CD4-positive, alpha-beta T cell treated with Interleukin-6 at 100 ng/mL for 8 hours (primary cell): ENCODE measurements around the gene TMEM175.

ENCODE experiments used
- DNase-seq: peaks from one replicate; pipeline ENCODE4 v3.0.0-alpha.2; 2020; ENCODE audit warnings: mixed read lengths, low spot score

Gene TMEM175, protein sequence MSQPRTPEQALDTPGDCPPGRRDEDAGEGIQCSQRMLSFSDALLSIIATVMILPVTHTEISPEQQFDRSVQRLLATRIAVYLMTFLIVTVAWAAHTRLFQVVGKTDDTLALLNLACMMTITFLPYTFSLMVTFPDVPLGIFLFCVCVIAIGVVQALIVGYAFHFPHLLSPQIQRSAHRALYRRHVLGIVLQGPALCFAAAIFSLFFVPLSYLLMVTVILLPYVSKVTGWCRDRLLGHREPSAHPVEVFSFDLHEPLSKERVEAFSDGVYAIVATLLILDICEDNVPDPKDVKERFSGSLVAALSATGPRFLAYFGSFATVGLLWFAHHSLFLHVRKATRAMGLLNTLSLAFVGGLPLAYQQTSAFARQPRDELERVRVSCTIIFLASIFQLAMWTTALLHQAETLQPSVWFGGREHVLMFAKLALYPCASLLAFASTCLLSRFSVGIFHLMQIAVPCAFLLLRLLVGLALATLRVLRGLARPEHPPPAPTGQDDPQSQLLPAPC

DNA sequence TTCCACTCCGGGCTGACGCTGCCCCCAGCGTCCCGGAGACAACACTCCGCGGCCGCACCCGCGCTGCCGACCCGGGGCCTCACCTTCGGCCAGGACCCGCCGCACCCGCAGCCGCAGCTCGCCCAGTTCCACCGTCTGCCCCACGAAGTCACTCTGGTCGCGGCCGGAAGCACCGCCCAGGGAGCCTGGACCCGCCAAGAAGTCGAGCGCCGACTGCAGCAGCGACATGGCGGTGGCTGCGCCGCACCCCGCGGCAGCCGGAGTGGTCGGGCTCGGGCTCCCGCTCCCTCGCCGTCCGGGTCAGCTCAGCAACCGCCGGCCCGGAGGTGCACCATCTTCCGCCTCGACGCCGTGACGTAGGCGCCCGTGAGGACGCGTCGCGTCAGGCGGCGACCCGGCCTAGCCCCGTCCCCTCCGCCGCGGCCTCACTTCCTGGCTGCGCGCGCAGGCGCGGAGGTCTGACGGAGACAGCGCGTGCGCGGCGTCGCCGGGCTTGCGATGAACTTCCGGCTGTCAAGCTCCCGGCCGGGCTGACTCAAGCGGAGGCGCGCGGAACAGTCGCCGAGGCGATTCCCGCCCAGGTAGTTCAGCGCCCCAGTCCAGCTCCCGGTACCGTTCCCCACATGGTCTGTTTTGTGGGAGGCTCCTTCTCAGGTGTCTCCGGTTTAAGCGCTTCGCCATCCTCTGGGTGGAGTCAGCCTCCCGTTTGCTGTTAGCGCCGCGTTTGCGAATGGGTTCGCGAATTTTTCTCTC lies at the start of gene TMEM175, which contains the start of gene GAK:
Gene TMEM175, plus strand, starts transcription at position 501 of the 753 bp plus-strand sequence. CDS start 15,280 bp downstream, outside the sequence.
Gene GAK, minus strand, starts transcription at position 357 of the 753 bp plus-strand sequence. Its CDS starts 129 bp downstream, at position 228.
- DNase-seq: peak; percentile 96

DNA sequence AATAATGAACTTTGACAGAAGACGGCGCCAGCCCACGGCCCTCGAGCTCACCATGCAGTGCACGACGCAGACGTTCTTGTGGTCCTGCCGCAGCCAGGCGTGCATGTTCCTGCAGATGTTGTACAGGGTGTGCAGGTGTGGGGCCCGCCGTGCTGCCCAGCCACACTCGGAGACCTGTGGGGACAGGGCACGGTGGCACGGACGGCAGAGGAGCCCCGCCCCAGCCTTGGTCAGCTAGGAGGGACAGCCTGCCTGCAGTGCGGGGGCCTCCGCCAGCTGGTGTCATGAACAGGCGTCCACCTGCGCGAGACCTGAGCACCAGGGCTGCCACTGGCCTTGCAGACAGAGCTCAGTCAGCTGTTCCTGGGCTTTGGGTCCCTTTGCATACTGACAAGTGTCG lies 49.6 kb upstream of the TMEM175 start:
- no peak for DNase-seq

DNA sequence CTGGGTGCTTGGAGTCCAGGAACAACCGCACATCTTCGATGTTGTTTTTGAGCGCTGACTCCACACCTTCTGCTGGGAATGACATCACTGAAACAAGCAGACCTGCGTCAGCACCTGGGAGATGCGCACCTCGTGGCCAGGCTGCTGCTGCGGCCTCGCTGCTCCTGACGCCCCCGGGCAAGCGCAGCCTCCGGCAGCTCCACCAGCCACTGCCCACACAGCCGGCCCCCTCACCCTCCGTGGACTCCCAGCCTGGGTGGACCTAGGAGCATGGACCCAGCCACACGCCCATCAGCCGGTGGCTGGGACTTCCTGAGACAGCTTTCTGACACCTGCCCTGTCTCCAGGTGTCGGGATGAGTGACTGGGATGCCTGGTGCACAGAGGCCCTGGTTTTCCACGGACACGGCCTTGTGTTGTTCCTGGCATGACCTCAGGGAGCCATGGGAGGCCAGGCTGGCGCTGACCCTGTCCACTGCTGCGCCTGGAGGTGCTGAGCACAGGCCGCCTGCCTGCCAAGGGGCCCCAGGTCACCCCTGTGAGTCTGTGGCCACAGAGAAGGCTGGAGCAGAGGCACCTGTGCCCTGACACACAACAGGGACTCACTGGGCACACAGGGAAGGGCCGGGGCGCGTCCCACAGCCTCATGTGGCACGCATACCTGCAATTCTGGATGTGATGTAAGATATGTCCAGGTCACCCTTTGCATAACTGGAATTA lies 48.7 kb upstream of the TMEM175 start:
- DNase-seq: no peak

DNA sequence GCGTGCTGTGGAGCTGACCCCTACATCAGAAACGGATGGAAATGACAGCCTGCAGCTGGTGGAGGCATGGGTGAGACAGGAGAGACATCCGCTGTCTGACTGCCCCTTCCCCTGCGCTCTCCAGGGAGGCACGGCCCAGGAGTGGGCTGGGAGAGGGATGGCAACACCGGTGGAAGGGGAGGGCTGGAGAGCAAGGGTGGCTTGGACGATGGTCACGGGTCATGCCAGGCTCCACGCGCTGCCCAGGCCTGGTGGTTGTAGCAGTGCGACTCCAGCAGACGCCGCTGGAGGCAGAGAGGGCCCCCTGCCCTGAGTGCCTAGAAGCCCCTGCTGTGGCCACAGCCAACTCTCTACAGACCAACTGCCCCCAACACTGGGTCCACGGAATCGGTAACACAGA lies 48.0 kb upstream of the TMEM175 start:
- DNase-seq: no peak

DNA sequence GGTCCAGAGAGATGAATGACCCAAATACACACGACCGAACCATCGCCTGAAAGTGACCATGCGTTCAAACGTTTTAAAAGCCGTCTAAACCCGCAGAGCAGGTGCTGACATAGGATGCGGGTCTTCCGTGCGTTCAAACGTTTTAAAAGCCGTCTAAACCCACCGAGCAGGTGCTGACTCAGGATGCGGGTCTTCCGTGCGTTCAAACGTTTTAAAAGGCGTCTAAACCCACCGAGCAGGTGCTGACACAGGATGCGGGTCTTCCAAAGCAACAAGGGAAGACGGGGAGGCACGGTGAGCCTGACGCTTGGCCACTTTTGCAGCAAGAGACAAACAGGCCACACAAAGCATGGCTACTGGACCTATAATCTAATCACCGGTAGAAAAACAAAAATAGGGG lies 47.4 kb upstream of the TMEM175 start:
- DNase-seq: no peak

DNA sequence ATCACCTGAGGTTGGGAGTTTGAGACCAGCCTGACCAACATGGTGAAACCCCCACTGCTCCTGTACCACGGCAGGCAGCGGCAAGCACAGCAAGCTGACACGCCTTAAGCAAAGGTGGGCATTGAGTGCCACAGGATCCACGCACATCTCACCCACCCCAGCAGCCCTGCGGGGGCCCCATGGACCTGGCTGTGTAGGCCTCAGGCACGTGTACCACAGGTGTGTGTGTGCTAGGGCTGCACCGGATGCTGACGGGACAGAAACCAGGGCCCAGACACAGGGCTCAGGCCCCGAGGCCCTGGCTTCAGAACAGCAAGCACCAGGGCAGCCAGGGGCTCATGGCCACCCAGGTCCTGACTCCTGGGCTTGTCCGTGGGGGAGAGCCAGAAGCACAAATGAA lies 46.9 kb upstream of the TMEM175 start:
- DNase-seq: no peak

DNA sequence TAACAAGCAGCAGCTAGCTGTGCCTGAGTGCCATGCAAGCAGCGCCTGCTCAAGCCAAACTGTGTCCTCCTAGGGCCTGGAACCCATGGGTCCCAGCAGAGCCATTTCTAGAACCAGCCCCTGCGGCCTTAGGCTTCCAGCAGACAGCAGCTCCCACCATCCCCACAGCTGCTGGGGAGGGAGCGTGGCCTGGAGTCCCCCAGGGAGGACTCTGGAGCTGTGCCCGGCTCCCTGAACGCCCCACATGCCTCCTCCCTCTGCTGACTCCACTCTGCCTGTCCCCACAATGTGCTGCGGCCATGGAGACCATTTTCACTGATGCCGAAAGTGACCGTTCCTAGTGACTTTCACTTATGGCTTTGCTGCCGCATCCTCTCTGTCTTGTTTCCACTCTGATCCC lies 46.0 kb upstream of the TMEM175 start:
- DNase-seq: no peak

DNA sequence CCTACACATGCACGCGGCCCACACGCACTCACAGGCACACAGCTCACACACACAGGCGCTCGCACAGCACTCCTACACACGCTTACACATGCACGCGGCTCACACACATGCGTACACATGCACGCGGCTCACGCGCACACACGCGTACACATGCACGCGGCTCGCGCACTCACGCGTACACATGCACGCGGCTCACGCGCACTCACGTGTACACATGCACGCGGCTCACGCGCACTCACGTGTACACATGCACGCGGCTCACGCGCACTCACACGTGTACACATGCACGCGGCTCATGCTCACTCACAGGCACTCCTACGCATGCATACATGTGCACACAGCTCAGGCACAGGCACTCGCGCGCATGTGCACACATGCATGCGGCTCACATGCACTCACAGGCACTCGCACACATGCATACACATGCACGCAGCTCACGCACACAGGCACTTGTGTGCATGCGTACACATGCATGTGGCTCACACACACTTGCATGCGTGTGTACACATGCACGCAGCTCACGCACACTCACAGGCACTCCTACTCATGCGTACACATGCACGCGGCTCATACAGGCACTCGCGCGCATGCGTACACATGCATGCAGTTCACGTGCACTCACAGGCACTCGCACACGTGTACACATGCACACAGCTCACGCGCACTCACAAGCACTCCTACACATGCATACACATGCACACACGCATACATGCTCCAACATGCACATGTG lies 45.1 kb upstream of the TMEM175 start:
- no peak for DNase-seq

DNA sequence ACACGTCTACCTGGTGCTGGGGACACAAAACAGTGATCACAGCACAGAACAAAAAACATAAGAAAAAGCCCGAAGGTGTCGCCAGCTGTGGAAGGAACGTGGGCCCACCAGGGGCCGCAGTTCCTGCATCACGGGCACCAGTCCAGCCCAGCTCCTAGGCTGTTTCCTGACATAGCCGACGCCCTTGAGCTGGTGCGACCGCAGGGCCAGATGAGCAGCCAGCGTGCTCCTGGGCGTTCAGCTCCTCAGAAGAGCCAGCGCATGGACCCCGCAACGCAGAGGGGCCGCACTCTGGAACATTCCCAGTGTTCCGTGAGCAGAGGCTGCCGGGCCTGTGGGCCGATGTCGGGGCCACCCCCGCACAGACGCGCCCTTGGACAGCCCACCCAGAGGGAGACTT lies 44.2 kb upstream of the TMEM175 start:
- no peak for DNase-seq

DNA sequence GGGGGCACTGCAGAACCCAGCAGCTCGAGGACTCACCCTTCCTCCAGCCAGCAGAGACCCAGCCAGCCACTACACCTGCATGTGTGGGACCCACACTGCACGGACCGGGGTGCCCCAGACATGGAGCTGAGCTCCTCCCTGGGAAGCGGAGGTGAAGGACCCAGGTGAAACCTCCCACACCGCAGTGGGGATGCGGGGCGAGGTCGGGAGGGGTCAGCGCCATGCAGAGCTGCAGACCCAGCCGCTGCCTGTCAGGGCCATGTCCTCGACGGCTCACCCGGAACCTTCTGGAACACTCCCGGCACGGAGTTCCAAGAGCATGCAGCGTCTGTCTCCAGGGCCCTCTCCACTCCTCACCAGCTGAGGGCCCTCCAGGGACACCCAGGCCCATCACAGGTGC lies 42.7 kb upstream of the TMEM175 start:
- no peak for DNase-seq

DNA sequence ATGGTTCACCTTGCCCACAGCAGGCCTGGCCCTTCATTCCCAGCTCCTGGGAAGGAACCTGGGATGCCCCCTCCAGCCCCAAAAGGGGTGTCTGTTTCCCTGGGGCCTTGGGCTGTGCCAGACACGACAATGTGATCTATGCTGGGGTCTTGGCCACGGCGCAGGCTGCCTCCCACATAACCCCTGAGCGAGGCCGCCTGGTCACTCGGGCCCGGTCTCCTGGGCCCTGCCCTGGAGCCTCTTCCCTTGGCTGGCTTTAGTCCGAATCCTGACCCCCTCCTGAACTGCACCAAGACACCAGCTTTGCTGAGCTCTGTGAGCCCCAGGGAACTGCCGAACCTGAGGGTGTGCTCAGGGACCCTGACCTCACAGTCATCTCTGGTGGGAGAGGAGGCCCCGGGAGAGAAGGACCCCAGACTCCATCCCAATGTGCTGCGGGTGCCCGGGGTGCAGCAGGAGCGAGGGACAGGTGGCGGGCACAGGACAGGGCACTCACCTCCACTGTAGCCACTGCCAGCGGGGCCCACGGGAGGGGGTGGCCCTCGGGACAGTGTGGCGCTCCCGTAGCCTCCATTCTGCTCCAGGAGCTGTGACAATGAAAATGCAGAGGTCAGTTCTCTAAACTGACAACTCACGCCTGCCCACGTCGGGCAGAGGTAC lies 42.1 kb upstream of the TMEM175 start:
- no peak for DNase-seq

DNA sequence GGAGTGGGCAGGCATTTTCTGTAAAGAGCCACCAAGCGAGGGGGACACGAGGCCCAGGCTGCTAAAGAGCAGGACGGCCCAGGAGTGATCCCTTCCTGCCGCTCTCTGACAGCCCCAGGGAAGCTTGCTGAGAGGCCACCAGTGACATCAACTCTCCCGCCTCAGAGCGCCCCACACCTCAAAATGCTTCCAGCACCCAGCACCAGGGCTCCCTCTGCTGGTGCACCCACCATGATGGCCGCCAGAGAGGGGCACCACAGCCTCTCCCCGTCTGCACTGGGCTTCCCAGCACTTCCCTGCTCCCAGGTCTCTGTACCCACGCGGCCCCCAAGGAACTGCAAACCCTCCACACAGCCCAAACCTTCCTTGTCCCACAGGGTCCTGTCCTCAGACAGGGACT lies 40.5 kb upstream of the TMEM175 start:
- DNase-seq: no peak

DNA sequence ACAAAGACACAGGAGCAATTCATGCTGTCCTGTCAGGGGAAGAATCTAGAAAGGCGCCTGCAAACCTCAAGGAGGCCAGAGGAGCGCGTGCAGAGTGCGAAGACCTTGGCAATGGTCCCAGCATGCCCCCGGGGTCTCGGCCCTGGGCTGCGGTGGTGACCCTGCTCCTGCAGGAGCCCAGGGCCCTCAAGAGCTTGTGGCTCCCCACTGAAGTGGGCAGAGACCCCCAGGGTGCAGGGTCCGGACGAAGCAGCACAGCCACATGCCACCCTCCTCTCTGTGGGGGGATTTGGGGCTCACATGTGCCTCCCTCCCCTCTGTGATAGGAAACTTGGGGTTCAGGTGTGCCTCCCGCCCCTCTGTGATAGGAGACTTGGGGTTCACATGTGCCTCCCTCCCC lies 39.5 kb upstream of the TMEM175 start:
- DNase-seq: no peak

DNA sequence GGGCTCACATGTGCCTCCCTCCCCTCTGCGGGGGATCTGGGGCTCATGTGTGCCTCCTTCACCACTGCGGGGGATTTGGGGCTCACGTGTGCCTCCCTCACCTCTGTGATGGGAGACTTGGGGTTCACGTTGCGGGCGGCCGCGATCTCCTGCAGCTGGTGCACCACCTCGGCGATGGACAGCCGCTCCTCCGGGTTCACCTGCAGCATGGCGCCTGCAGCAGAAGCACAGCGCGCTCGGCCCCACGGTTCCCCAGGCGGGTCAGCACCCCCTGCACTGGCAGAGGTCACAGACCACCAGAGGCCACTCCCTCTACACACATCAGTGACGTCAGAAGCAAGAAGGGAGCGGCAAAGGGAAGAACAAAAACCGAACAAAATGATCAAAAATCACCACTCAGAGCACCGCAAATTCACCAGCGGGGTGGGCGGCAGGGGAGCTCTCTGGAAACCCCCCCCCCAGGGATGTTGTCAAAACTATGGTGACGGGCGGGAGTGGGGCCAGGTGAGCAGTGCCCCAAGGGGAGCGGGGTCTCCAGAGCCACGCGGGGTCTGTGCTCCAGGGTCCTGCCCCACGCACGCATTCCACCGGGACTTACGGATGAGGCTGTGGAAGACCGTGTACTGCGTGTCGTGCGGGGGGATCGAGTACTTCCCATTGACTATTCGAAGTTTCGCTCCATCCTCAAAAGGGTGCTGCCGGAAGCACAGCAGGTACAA lies 38.8 kb upstream of the TMEM175 start:
- DNase-seq: no peak

DNA sequence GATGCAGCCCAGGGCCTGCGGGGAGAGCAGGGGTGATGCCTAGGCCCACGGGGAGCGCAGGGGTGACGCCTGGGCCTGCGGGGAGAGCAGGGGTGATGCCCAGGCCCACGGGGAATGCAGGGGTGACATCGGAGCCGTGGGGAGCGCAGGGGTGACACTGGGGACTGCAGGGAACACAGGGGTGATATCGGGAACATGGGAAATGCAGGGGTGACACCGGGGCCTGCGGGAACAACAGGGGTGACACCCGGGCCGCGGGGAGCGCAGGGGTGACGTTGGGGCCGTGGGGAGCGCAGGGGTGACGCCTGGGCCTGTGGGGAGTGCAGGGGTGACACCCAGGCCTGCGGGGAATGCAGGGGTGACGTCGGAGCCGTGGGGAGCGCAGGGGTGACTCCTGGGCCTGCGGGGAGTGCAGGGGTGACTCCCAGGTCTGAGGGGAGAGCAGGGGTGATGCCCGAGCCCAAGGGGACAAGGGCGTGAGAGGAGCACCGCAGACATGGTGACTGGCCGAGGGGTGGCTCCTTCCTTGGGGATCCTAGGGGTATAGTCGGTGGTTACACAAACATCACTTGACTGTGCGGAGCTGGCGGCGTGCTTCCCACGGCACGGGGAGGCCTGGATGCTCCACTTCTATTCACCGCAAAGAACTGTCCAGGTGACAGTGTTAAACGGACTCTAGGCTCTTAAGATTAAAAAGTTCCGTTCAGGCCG lies 38.1 kb upstream of the TMEM175 start:
- DNase-seq: no peak

DNA sequence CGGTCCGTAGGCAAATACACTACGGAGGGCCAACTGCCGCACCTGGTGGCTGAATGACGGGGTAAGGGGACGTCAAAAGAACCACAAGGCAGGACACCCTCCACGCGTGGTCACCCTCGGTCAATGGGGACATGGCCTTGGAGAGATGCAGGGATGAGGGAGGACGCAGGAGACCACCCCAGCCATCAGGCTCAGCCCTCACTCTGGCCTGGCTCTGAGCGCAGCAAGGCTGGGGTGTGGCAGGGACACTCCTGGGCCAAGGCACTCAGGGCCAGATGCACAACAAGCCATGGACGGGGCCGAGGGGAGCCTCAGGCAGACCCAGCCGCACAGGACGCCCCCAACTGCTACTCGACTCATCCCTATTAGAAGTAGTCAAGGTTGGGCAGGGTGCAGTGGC lies 36.7 kb upstream of the TMEM175 start:
- DNase-seq: no peak

DNA sequence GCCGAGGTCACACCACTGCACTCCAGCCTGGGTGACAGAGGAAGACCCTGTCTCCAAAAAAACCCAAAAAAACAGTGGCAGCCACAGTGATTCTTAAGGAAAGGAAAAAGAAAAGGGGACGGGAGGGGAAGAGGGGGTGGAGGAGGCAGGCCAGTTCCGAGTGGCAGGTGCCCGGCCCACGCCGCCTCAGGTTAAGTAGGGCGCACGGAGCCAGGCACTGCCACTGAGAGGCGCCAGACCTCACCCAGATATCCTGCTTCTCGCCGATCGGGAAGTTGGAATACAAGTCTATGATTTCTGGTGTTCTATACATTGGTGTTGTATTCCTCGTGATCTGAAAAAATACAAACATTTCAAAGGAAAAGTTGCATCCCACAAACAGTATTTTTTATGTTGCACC lies 36.0 kb upstream of the TMEM175 start:
- DNase-seq: no peak

DNA sequence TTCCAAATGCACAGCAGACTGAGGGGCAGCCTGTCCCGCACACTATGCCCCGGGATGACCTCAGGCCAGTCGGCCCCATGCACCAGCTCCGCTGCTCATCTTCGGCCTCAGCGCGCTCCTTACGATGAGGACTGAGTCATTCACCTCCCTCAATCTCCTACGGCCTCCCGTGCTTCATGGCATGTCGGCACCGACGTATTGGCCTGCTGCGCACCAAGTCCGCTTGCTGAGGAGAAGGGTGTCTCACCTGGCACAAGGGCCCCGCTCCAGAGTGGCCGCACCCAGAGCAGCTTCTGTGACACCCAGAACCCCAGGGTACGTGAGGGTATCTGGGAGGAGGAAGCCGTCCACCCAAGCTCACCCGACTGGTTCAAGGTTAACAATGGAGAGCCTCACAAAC lies 35.6 kb upstream of the TMEM175 start:
- no peak for DNase-seq

DNA sequence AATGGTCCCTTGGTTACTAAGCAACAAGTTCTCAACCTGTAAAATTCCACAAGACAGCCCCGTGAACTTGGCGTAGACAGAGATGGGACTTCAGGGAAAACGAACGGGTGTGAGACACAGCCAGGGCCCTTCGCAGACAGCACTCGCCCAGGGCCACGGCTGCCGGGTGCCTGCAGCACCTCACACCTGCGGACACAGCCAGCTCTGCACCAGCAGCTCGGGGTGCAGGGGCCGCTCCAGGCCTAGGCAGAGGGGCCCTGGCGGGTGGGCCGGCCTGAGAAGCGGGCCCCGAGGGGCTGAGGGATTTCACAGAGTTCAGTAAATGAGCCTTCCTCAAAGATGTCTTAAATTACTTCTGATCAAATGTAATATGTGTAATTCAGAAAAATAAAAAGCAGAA lies 34.1 kb upstream of the TMEM175 start:
- no peak for DNase-seq
